ENCODE data around the gene STPG4.

GRCh38 chr2:47041891-47042684 is 113.0 kb downstream of the STPG4 start:
- no peak for TF ChIP-seq CTCF (IDR thresholded peaks at IDR 0.05)
- TF ChIP-seq POLR2A (IDR thresholded peaks at IDR 0.05) = no peak
